Measurements from ENCODE around the gene LAMA2. TPM values are rescaled to one million over a fixed set of nuclear protein-coding genes. Genes with fewer than 3 reads are reported as not detected.
"Not testable (repeated sequence)": the region's sequence is repeated elsewhere in the genome, so short reads cannot be mapped to it uniquely, and the experiment has no call there.

LAMA2 gene
- polyA plus RNA-seq, 1 donor from 2014 or later: 2.5 TPM

- H3K9ac ChIP-seq (ENCODE audit: low read length); H4K20me1 ChIP-seq (ENCODE audit: insufficient read depth); H3K36me3 ChIP-seq (ENCODE audit: insufficient read depth, low read length); H3K4me3 ChIP-seq (ENCODE audit: low read length); H3K27me3 ChIP-seq (ENCODE audit: insufficient read depth, low read depth, low read length); H3K79me2 ChIP-seq (replicated peaks; ENCODE audit: insufficient read depth, low read length); H3F3A ChIP-seq (ENCODE audit: insufficient read depth, low read length, poor library complexity, severe bottlenecking); H3K27ac ChIP-seq (ENCODE audit: low read length); H3K9me3 ChIP-seq (ENCODE audit: low read length); H2AFZ ChIP-seq (ENCODE audit: low read depth, low read length); H3K9me2 ChIP-seq (ENCODE audit: insufficient read depth, low read length); H3K4me2 ChIP-seq (ENCODE audit: low read length): not testable (repeated sequence)
Measured at GRCh38 chr6:129053143-129053542, 170.2 kb downstream of the LAMA2 start.

GRCh38 chr6:129055796-129056195 is 172.9 kb downstream of the LAMA2 start:
- Histone ChIP-seq H3K36me3 (ENCODE audit: insufficient read depth, low read length) (no peaks in the 10 kb centered on the region), H3K4me2 (ENCODE audit: low read length) (no peak overlapping the region), H3K9me2 (ENCODE audit: insufficient read depth, low read length) (no peaks in the 10 kb centered on the region), H3K4me3 (ENCODE audit: low read length) (no peak overlapping the region), H2AFZ (ENCODE audit: low read depth, low read length) (no peak overlapping the region), H3K9me3 (ENCODE audit: low read length) (no peaks in the 10 kb centered on the region), H3K9ac (ENCODE audit: low read length) (no peak overlapping the region), H3F3A (ENCODE audit: insufficient read depth, low read length, poor library complexity, severe bottlenecking) (no peaks in the 10 kb centered on the region), H3K79me2 (replicated peaks; ENCODE audit: insufficient read depth, low read length) (no peaks in the 10 kb centered on the region), H4K20me1 (ENCODE audit: insufficient read depth) (no peaks in the 10 kb centered on the region), H3K27me3 (ENCODE audit: insufficient read depth, low read depth, low read length) (no peaks in the 10 kb centered on the region), H3K27ac (ENCODE audit: low read length) (no peak overlapping the region)
- no peak for TF ChIP-seq EZH2 (IDR thresholded peaks at IDR 0.05; ENCODE audit: borderline replicate concordance, insufficient read depth, low read length, poor library complexity, severe bottlenecking)
- TF ChIP-seq EP300 (conservative IDR thresholded peaks at IDR 0.05; ENCODE audit: poor library complexity, severe bottlenecking): no peak
- no peak for TF ChIP-seq TAF1 (IDR thresholded peaks at IDR 0.05; ENCODE audit: low read depth)
- no peak for TF ChIP-seq MXI1 (conservative IDR thresholded peaks at IDR 0.05; ENCODE audit: poor library complexity, severe bottlenecking)
- no peak for TF ChIP-seq RAD21 (conservative IDR thresholded peaks at IDR 0.05)
- no peak for TF ChIP-seq REST (IDR thresholded peaks at IDR 0.05; ENCODE audit: borderline replicate concordance)
- no peak for TF ChIP-seq POLR2AphosphoS5 (IDR thresholded peaks at IDR 0.05)
- TF ChIP-seq, protein P1, sequence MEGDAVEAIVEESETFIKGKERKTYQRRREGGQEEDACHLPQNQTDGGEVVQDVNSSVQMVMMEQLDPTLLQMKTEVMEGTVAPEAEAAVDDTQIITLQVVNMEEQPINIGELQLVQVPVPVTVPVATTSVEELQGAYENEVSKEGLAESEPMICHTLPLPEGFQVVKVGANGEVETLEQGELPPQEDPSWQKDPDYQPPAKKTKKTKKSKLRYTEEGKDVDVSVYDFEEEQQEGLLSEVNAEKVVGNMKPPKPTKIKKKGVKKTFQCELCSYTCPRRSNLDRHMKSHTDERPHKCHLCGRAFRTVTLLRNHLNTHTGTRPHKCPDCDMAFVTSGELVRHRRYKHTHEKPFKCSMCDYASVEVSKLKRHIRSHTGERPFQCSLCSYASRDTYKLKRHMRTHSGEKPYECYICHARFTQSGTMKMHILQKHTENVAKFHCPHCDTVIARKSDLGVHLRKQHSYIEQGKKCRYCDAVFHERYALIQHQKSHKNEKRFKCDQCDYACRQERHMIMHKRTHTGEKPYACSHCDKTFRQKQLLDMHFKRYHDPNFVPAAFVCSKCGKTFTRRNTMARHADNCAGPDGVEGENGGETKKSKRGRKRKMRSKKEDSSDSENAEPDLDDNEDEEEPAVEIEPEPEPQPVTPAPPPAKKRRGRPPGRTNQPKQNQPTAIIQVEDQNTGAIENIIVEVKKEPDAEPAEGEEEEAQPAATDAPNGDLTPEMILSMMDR (IDR thresholded peaks at IDR 0.05; ENCODE audit: poor library complexity, severe bottlenecking): no peak
- TF ChIP-seq SMC3 (conservative IDR thresholded peaks at IDR 0.05; ENCODE audit: poor library complexity): no peak

DNA sequence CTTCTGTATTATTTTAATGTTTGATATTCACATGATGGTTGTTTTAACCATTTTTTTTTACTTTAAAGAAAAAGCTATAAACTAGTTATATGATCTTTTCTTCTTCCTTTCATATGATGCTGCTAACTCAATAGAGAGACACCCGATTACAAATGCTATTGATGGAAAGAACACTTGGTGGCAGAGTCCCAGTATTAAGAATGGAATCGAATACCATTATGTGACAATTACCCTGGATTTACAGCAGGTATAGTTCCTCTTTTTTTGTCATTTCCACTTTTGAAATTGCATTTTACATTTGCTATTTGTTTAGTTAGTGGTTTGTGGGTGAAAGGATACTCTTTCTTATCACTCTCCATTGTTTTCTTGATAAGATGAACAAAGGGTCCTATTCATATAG is 176.7 kb downstream of the LAMA2 start:
- Histone ChIP-seq H3K27ac (ENCODE audit: low read length) (no peak overlapping the region), H3K36me3 (ENCODE audit: insufficient read depth, low read length) (no peaks in the 10 kb centered on the region), H3K4me2 (ENCODE audit: low read length) (no peak overlapping the region), H2AFZ (ENCODE audit: low read depth, low read length) (no peak overlapping the region), H3F3A (ENCODE audit: insufficient read depth, low read length, poor library complexity, severe bottlenecking) (no peaks in the 10 kb centered on the region), H3K9me2 (ENCODE audit: insufficient read depth, low read length) (no peaks in the 10 kb centered on the region), H4K20me1 (ENCODE audit: insufficient read depth) (no peaks in the 10 kb centered on the region), H3K27me3 (ENCODE audit: insufficient read depth, low read depth, low read length) (no peaks in the 10 kb centered on the region), H3K9me3 (ENCODE audit: low read length) (no peaks in the 10 kb centered on the region), H3K9ac (ENCODE audit: low read length) (no peak overlapping the region), H3K4me3 (ENCODE audit: low read length) (no peak overlapping the region), H3K79me2 (replicated peaks; ENCODE audit: insufficient read depth, low read length) (no peaks in the 10 kb centered on the region)
- TF ChIP-seq REST (IDR thresholded peaks at IDR 0.05; ENCODE audit: borderline replicate concordance) (no peak), RAD21 (conservative IDR thresholded peaks at IDR 0.05) (peak; percentile 47), TAF1 (IDR thresholded peaks at IDR 0.05; ENCODE audit: low read depth) (no peak)
- TF ChIP-seq, protein P1 (IDR thresholded peaks at IDR 0.05; ENCODE audit: poor library complexity, severe bottlenecking): peak; percentile 39
